ENCODE results near the gene LGR5. TPM values are rescaled to one million over a fixed set of nuclear protein-coding genes. Genes with fewer than 3 reads are reported as not detected.

LGR5 gene
- total and polyA plus RNA-seq, 5 donors from 2014 or later: not detected

GRCh38 chr12:71509705-71510104, 70.1 kb downstream of the LGR5 start:
- no peak overlapping the region for H3K4me3 Mint-ChIP-seq
- ATAC-seq (ENCODE audit: low read depth in 2 of 2): no peak

DNA sequence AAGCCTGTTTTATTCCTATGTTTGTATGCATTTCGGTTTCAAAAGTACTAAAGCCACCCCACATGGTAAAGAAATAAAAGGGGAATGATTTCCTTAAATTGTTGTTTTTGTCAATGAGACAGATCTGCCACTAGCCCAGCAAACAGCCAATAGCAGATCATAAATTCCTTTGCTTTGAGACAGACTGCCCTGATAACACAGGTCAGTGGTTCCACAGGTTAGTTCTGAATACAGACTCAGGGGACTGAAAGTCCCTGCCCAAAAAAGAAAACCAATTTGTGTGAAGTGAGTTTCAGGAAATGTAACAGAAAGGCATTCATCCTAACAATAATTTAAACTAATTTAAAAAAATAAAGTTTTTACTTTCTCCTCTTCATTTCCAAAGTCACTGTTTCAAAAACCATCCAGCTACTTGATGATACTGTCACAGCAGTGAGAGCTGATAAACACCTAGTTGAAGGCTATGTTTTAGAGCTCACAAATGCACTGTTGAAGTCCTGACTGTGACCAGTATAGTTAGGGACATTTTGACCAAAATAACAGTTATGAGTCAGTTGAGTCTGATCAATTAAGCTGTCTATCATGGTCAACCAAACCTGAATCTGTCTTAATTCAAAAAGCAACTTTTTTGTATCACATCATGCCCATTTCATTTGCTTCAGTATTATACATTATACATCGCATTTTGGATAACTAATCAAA, 77.7 kb downstream of the LGR5 start:
- H3K36me3 ChIP-seq (ENCODE audit: control insufficient read depth, insufficient read depth, low read length): no peaks in the 10 kb centered on the region
- Mint-ChIP-seq H3K4me1 (no peaks in the 10 kb centered on the region), H3K4me3 (no peak overlapping the region), H3K27ac (no peak overlapping the region), H3K9me3 (peaks cover 0 to 5% (median 4%) of the 10 kb centered on the region in 7 donors), H3K36me3 (no peaks in the 10 kb centered on the region), H3K27me3 (peaks cover 11% of the 10 kb centered on the region)
- H3K9me3 ChIP-seq (ENCODE audit: control insufficient read depth in 2 of 2, low read length in 2 of 2): no peaks in the 10 kb centered on the region
- no peaks in the 10 kb centered on the region for H3K4me1 ChIP-seq (ENCODE audit: control insufficient read depth, insufficient read depth, low read length, poor library complexity, severe bottlenecking)
- no peak overlapping the region for H3K27ac ChIP-seq (ENCODE audit: insufficient read depth, low read length, poor library complexity, severe bottlenecking)
- ATAC-seq (ENCODE audit: low read depth in 2 of 2) (no peak), DNase-seq (no peak)
- H3K27me3 ChIP-seq (ENCODE audit: control insufficient read depth, insufficient read depth, low read length): peaks cover 3% of the 10 kb centered on the region
- H3K4me3 ChIP-seq (ENCODE audit: low read depth, low read length): no peak overlapping the region

More at GRCh38 chr12:71509705-71510104, 70.1 kb downstream of the LGR5 start:
- Mint-ChIP-seq H3K9me3 (peaks cover 0 to 4% (median 0%) of the 10 kb centered on the region in 7 donors), H3K27me3 (peaks cover 4% of the 10 kb centered on the region), H3K36me3 (no peaks in the 10 kb centered on the region), H3K4me1 (no peaks in the 10 kb centered on the region), H3K27ac (no peak overlapping the region)
- Histone ChIP-seq H3K9me3 (ENCODE audit: control insufficient read depth in 2 of 2, low read length in 2 of 2) (no peaks in the 10 kb centered on the region), H3K4me1 (ENCODE audit: control insufficient read depth, insufficient read depth, low read length, poor library complexity, severe bottlenecking) (no peaks in the 10 kb centered on the region), H3K36me3 (ENCODE audit: control insufficient read depth, insufficient read depth, low read length) (no peaks in the 10 kb centered on the region), H3K27ac (ENCODE audit: insufficient read depth, low read length, poor library complexity, severe bottlenecking) (no peak overlapping the region), H3K4me3 (ENCODE audit: low read depth, low read length) (no peak overlapping the region), H3K27me3 (ENCODE audit: control insufficient read depth, insufficient read depth, low read length) (no peaks in the 10 kb centered on the region)
- DNase-seq: no peak

- peaks cover 0 to 5% (median 2%) of the 10 kb centered on the region in 7 donors for H3K9me3 Mint-ChIP-seq
- Histone ChIP-seq H3K9me3 (ENCODE audit: control insufficient read depth in 2 of 2, low read length in 2 of 2) (no peaks in the 10 kb centered on the region), H3K27me3 (ENCODE audit: control insufficient read depth, insufficient read depth, low read length) (peaks cover 5% of the 10 kb centered on the region), H3K4me1 (ENCODE audit: control insufficient read depth, insufficient read depth, low read length, poor library complexity, severe bottlenecking) (no peaks in the 10 kb centered on the region), H3K4me3 (ENCODE audit: low read depth, low read length) (no peak overlapping the region), H3K36me3 (ENCODE audit: control insufficient read depth, insufficient read depth, low read length) (no peaks in the 10 kb centered on the region), H3K27ac (ENCODE audit: insufficient read depth, low read length, poor library complexity, severe bottlenecking) (no peak overlapping the region)
- DNase-seq: no peak
- ATAC-seq (ENCODE audit: low read depth in 2 of 2): no peak
- H3K4me3 Mint-ChIP-seq: no peak overlapping the region
- no peak overlapping the region for H3K27ac Mint-ChIP-seq
- H3K4me1 Mint-ChIP-seq: no peaks in the 10 kb centered on the region
- H3K27me3 Mint-ChIP-seq: peaks cover 17% of the 10 kb centered on the region
- no peaks in the 10 kb centered on the region for H3K36me3 Mint-ChIP-seq
These were observed 81.5 kb downstream of the LGR5 start for GRCh38 chr12:71521125-71521524.

- no peak overlapping the region for H3K4me3 ChIP-seq (ENCODE audit: low read depth, low read length)
- peaks cover 0 to 5% (median 2%) of the 10 kb centered on the region in 7 donors for H3K9me3 Mint-ChIP-seq
- peaks cover 34% of the 10 kb centered on the region for H3K27me3 Mint-ChIP-seq
- DNase-seq (no peak), ATAC-seq (ENCODE audit: low read depth in 2 of 2) (no peak)
- H3K4me3 Mint-ChIP-seq: no peak overlapping the region
- peaks cover 6% of the 10 kb centered on the region for H3K27me3 ChIP-seq (ENCODE audit: control insufficient read depth, insufficient read depth, low read length)
- no peak overlapping the region for H3K27ac Mint-ChIP-seq
- no peaks in the 10 kb centered on the region for H3K4me1 Mint-ChIP-seq
- H3K9me3 ChIP-seq (ENCODE audit: control insufficient read depth in 2 of 2, low read length in 2 of 2): no peaks in the 10 kb centered on the region
- no peaks in the 10 kb centered on the region for H3K36me3 ChIP-seq (ENCODE audit: control insufficient read depth, insufficient read depth, low read length)
- no peaks in the 10 kb centered on the region for H3K36me3 Mint-ChIP-seq
- H3K4me1 ChIP-seq (ENCODE audit: control insufficient read depth, insufficient read depth, low read length, poor library complexity, severe bottlenecking): no peaks in the 10 kb centered on the region
- H3K27ac ChIP-seq (ENCODE audit: insufficient read depth, low read length, poor library complexity, severe bottlenecking): no peak overlapping the region
These were observed 85.0 kb downstream of the LGR5 start for GRCh38 chr12:71524626-71525025.

GRCh38 chr12:71533703-71534102, 94.1 kb downstream of the LGR5 start:
- DNase-seq (no peak), ATAC-seq (ENCODE audit: low read depth in 2 of 2) (no peak)
- Histone ChIP-seq H3K4me1 (ENCODE audit: control insufficient read depth, insufficient read depth, low read length, poor library complexity, severe bottlenecking) (no peaks in the 10 kb centered on the region), H3K36me3 (ENCODE audit: control insufficient read depth, insufficient read depth, low read length) (no peaks in the 10 kb centered on the region), H3K9me3 (ENCODE audit: control insufficient read depth in 2 of 2, low read length in 2 of 2) (no peaks in the 10 kb centered on the region), H3K4me3 (ENCODE audit: low read depth, low read length) (no peak overlapping the region), H3K27ac (ENCODE audit: insufficient read depth, low read length, poor library complexity, severe bottlenecking) (no peak overlapping the region), H3K27me3 (ENCODE audit: control insufficient read depth, insufficient read depth, low read length) (peaks cover 2% of the 10 kb centered on the region)
- peaks cover 21% of the 10 kb centered on the region for H3K27me3 Mint-ChIP-seq
- no peaks in the 10 kb centered on the region for H3K4me1 Mint-ChIP-seq
- H3K36me3 Mint-ChIP-seq: no peaks in the 10 kb centered on the region
- no peak overlapping the region for H3K27ac Mint-ChIP-seq
- H3K4me3 Mint-ChIP-seq: no peak overlapping the region
- no peaks in the 10 kb centered on the region for H3K9me3 Mint-ChIP-seq

DNA sequence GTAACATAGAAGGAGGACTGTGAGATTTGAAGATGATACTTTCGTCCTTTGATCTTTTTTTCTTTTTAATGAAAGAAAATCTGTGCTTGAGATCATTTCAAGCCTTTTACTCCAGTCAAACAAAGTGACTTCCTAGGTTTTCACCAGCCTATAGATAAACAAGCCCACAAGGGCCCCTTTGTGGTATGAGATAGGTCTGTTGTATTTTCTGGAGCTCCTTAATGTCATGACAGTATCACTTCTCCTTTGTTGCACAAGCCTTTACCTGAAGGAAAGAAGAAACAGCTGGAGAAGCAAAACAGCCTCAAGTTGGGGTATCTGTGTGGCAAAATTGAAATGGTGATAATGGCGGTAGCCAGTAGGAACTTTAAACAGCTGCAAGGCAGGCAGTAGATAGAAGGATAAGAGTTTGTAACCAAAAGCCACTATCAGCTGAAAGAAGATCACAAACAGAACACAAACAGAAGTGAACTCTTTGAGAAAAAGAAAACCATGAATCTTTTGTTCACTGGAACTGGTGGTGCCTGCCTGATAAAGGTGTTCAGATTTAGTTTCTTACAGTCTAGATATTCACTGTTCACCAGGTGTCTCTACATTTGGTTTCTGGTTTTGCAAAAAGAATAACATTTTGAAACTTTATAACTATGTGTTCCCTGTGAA, 96.8 kb downstream of the LGR5 start:
- H3K27ac ChIP-seq (ENCODE audit: insufficient read depth, low read length, poor library complexity, severe bottlenecking): no peak overlapping the region
- H3K9me3 Mint-ChIP-seq: no peaks in the 10 kb centered on the region
- H3K27ac Mint-ChIP-seq: no peak overlapping the region
- no peak overlapping the region for H3K4me3 ChIP-seq (ENCODE audit: low read depth, low read length)
- no peak overlapping the region for H3K4me3 Mint-ChIP-seq
- no peaks in the 10 kb centered on the region for H3K27me3 ChIP-seq (ENCODE audit: control insufficient read depth, insufficient read depth, low read length)
- DNase-seq: no peak
- no peaks in the 10 kb centered on the region for H3K4me1 ChIP-seq (ENCODE audit: control insufficient read depth, insufficient read depth, low read length, poor library complexity, severe bottlenecking)
- ATAC-seq (ENCODE audit: low read depth in 2 of 2): no peak
- no peaks in the 10 kb centered on the region for H3K4me1 Mint-ChIP-seq
- peaks cover 12% of the 10 kb centered on the region for H3K27me3 Mint-ChIP-seq
- H3K36me3 Mint-ChIP-seq: no peaks in the 10 kb centered on the region
- no peaks in the 10 kb centered on the region for H3K36me3 ChIP-seq (ENCODE audit: control insufficient read depth, insufficient read depth, low read length)
- no peaks in the 10 kb centered on the region for H3K9me3 ChIP-seq (ENCODE audit: control insufficient read depth in 2 of 2, low read length in 2 of 2)

- Histone ChIP-seq H3K9me3 (ENCODE audit: control insufficient read depth in 2 of 2, low read length in 2 of 2) (no peaks in the 10 kb centered on the region), H3K27ac (ENCODE audit: insufficient read depth, low read length, poor library complexity, severe bottlenecking) (no peak overlapping the region), H3K4me1 (ENCODE audit: control insufficient read depth, insufficient read depth, low read length, poor library complexity, severe bottlenecking) (no peaks in the 10 kb centered on the region), H3K4me3 (ENCODE audit: low read depth, low read length) (no peak overlapping the region), H3K27me3 (ENCODE audit: control insufficient read depth, insufficient read depth, low read length) (no peaks in the 10 kb centered on the region), H3K36me3 (ENCODE audit: control insufficient read depth, insufficient read depth, low read length) (no peaks in the 10 kb centered on the region)
- H3K4me3 Mint-ChIP-seq: no peak overlapping the region
- DNase-seq (no peak), ATAC-seq (ENCODE audit: low read depth in 2 of 2) (no peak)
- H3K27ac Mint-ChIP-seq: no peak overlapping the region
- no peaks in the 10 kb centered on the region for H3K36me3 Mint-ChIP-seq
- no peaks in the 10 kb centered on the region for H3K9me3 Mint-ChIP-seq
- no peaks in the 10 kb centered on the region for H3K4me1 Mint-ChIP-seq
- peaks cover 10% of the 10 kb centered on the region for H3K27me3 Mint-ChIP-seq
These were observed 97.5 kb downstream of the LGR5 start for GRCh38 chr12:71536939-71537622.

All from CD4-positive, CD25-positive, alpha-beta regulatory T cell (primary cell).